ENCODE data around the gene COL1A1.
A peak's percentile ranks its signal among the peaks of the same experiment; 100 is the strongest.

The COL1A1 gene

DNA sequence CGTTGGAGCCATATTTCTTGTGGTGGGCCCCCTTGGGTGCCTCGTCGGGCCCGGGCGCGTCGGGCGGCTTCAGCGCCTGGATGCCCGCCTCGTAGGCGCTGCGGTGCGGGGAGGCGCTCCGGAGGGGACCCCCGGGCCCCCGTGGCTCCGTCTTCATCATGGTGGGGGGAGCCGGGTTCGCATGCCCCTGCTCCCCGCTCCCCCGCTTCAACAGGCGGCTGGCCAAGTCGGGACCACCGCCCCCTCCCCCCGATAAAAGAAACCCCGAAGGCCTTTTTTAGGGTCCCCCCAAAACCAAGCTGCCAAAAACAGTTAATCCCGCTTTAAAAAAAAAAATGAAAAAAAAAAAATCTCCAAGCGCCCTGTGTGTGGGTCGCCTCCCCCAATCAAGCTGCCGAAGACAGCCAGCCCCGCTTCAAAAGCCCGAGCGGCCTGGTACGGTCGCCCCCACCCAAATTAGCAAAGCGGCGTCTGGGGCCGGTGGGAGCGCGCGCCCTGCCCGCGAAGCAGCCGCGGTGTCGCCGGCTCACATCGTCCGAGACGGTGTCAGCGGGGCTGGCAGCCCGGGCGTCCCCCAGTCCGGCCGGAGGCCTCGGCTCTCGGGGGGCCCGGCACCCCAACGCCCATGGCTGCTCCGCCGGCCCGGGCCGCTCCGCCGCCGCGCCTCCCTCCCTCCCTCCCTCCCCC lies 50.9 kb downstream of the COL1A1 start, which contains the start of gene PPP1R9B:
Gene PPP1R9B, minus strand, starts transcription at position 324 of the 687 bp plus-strand sequence. Its CDS starts 164 bp downstream, at position 160.
- no peak for DNase-seq (ENCODE audit: extremely low read depth, low read depth)
- TF ChIP-seq, protein P1, sequence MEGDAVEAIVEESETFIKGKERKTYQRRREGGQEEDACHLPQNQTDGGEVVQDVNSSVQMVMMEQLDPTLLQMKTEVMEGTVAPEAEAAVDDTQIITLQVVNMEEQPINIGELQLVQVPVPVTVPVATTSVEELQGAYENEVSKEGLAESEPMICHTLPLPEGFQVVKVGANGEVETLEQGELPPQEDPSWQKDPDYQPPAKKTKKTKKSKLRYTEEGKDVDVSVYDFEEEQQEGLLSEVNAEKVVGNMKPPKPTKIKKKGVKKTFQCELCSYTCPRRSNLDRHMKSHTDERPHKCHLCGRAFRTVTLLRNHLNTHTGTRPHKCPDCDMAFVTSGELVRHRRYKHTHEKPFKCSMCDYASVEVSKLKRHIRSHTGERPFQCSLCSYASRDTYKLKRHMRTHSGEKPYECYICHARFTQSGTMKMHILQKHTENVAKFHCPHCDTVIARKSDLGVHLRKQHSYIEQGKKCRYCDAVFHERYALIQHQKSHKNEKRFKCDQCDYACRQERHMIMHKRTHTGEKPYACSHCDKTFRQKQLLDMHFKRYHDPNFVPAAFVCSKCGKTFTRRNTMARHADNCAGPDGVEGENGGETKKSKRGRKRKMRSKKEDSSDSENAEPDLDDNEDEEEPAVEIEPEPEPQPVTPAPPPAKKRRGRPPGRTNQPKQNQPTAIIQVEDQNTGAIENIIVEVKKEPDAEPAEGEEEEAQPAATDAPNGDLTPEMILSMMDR (IDR thresholded peaks at IDR 0.05; ENCODE audit: low read depth, low read length) = no peak

DNA sequence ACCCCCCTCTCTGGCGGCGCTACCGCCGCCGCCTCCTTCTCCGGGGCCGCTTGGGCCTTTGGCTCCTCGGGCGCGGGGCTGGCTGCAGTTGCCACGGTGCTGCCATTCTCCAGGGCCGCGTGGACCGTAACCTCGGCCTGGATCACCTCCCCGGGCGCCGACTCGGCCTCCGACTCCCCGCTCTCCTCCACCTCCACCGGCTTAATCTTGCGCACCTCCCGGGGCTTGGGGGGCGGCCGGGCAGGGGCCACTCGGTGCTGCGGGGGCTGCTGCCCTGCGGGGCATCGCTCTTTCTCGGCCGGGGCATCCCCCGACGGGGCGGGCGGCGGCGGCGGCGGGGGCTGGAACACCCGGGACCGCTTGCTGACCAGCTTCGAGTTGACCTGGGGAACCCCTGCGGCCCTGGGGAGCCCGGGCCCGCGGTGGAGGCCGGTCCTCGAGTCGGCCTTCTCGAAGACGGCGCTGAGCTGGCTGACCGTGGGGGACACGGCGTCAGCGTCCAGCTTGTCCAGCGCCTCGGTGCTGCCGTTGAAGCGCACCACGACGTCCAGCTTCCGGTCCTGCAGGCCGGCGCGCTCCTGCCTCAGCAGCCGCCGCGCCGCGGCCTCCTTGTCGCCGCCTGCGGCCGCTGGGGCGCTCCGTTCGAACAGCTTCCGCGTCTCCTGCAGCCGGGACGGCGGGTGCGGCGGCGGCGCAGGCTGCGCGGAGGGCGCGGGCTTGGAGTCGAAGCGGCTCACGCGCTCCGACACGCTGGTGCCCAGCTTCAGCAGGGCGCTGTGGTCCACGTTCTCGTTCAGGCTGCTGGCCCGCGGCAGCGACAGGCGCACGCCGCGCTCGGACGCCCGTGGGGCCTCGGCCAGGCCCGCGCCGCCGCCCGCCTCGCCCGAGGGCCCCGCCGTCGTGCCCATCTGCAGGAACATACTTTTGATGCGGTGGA lies 51.7 kb downstream of the COL1A1 start:
- no peak for DNase-seq (ENCODE audit: extremely low read depth, low read depth)
- TF ChIP-seq, protein P1 (IDR thresholded peaks at IDR 0.05; ENCODE audit: low read depth, low read length) = no peak

DNA sequence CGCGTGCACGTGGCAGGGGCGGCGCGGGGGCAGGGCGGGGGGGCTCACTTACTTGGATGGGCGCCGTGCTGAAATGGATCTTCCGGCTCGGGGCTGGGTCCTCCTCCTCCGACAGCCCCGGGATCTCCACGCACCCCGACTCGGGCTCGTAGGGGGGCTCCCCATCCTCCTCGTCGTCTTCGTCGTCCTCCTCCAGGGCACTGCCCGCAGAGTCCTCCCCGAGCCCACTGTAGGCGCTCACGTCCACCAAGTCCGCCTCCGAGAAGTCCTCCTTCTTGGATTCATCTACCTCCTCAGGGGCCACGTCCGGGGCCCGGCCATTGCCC lies 52.4 kb downstream of the COL1A1 start:
- TF ChIP-seq, protein P1 (IDR thresholded peaks at IDR 0.05; ENCODE audit: low read depth, low read length) = no peak
- no peak for DNase-seq (ENCODE audit: extremely low read depth, low read depth)

DNA sequence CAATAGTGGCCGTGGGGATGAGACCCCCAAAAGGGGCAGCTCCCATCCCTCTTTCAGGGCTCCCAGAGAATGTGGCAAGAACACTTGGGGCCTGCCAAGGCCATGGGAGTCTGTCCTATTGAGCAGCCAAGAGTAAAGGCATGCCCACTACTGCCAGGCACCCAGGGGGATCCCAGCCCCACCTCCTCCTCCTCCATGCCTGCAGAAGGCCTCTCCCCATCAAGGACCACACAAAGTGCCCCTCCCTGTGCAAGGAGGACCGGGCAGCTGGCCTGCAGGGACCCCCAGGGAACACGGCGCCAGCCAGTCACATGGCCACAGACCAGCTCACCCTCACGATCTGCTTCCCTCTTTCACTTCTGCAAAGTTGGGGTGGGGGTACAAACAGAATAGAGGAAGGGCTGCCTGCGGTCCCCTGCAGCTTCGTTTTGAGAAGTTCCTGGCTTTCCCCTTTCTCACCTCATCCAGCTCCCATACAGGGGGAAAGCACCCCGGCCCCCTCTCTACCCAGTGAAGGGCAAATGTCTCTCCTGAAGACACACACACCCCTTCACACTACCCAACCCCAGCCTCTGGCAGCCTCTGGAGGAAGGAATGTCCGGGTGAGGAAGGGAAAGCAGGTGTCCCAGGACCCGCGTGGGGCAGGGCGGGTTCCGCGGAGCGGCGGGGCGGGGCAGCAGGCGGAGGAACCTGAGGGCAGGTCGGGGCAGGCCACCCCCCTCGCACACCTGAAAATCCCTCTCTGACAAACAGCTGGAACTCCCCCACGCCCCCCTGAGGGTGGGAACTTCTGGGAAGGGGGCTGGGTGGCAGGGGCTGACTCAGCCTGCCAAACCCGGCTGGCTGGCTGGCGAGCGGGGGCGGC lies 53.0 kb downstream of the COL1A1 start:
- TF ChIP-seq, protein P1 (IDR thresholded peaks at IDR 0.05; ENCODE audit: low read depth, low read length) = peak; percentile 31
- DNase-seq (ENCODE audit: extremely low read depth, low read depth) = no peak

DNA sequence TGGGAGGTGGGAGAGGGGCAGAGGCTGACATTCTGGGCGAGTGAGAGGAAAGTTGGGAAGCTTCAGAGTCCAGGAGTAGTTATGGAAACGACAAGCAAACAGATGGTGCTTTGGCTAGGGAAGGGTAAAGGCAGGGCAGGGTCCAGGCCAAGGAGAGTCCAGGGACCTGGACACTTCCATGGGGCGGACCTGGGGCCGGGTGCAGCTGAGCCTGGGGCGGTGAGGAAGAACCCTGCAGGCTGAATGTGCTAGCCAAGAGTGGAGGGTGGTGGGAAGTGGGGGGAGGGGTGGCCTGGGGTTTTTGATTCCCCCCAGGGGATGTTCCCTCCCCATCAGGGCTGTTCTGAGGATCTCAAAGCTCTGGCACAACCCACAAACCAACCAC lies 53.6 kb downstream of the COL1A1 start:
- DNase-seq (ENCODE audit: extremely low read depth, low read depth) = no peak
- TF ChIP-seq, protein P1 (IDR thresholded peaks at IDR 0.05; ENCODE audit: low read depth, low read length) = no peak

DNA sequence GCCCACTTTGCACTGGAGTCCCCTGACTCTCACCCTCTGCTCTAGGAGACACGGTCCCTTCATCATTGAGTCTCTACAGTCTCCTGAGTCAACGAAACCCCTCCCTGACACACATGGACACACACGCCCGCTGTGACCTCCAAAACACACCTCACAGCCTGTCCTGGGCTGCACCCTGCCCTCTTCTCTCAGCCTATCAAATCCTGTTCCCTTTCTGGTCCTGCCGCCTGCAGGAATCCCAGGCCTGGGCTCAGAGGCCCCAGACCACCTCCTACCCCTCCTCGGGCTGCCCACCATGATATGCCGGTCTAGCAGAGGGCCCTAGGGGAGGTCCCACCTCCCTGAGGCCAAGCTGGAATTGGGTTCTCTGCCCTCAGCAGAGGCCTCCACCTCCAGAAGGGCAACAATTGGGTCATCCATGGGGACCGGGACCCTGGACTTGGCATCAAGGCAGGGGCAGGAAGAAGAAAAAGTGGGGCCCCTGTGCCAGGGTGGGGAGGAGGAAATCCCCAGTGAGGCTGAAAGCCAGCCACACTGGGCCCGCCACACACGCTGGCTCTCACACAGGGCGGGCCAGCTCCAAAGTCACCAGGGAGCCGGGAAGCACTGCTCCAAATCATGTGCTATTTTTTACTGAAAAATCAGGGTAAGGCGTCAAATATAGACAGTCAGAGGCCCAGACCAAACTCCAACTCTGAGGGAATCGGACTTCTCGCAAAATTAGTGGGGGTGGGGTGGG lies 54.3 kb downstream of the COL1A1 start:
- TF ChIP-seq, protein P1 (IDR thresholded peaks at IDR 0.05; ENCODE audit: low read depth, low read length) = no peak

More for the DNA sequence above, 54.3 kb downstream of the COL1A1 start:
- no peak for DNase-seq (ENCODE audit: extremely low read depth, low read depth)
